Common myeloid progenitor, CD34-positive (primary cell): ENCODE results near the gene BPIFB4.

Source experiments
- CTCF ChIA-PET: fragments of 350-600 bp; sonication (Branson Sonifier 250); formaldehyde crosslinking; loops from one replicate; lab custom pipeline; 2021; ENCODE audit warnings: antibody characterized with exemption; lab: Charles Lee
- POLR2A ChIA-PET: fragments of 350-600 bp; sonication (Branson Sonifier 250); formaldehyde crosslinking; loops from one replicate; lab custom pipeline; 2021; ENCODE audit warnings: antibody characterized with exemption; lab: Charles Lee
- DNase-seq, 3 donors: peaks; one replicate each; pipeline versions ENCODE4 v3.0.0 to v3.0.0-alpha.2; 2013
- H3K27ac ChIP-seq, 2 experiments: 1 replicate in 1 of 2; 2 replicates in 1 of 2; pipeline ENCODE4 v1.7.0; 2013; ENCODE audit warnings: inconsistent platforms in 2 of 2, low read length in 2 of 2, mild to moderate bottlenecking in 2 of 2, low read depth in 1 of 2, moderate library complexity in 1 of 2; ENCODE audit not compliant: severe bottlenecking in 2 of 2, insufficient read depth in 1 of 2, poor library complexity in 1 of 2
- H3K27me3 ChIP-seq, 5 experiments: replicated peaks in 2 of 5; 1 replicate in 3 of 5; 2 replicates in 2 of 5; pipeline versions ENCODE4 v1.6.1 to v1.7.0; 2013; ENCODE audit warnings: low read length in 4 of 5, mild to moderate bottlenecking in 2 of 5, moderate library complexity in 2 of 5, inconsistent platforms in 1 of 5; ENCODE audit not compliant: insufficient read depth in 5 of 5, control insufficient read depth in 4 of 5
- H3K36me3 ChIP-seq, 4 experiments: 1 replicate in 2 of 4; 2 replicates in 2 of 4; pipeline versions ENCODE4 v1.6.1 to v1.7.0; 2013; ENCODE audit warnings: low read length in 3 of 4, control low read depth in 1 of 4, mild to moderate bottlenecking in 1 of 4; ENCODE audit not compliant: control insufficient read depth in 4 of 4, insufficient read depth in 4 of 4
- H3K4me1 ChIP-seq, 4 experiments: 1 replicate in 3 of 4; 2 replicates in 1 of 4; pipeline versions ENCODE4 v1.6.1 to v1.7.1; 2013; ENCODE audit warnings: low read length in 3 of 4, mild to moderate bottlenecking in 3 of 4, control low read depth in 1 of 4, inconsistent platforms in 1 of 4, moderate library complexity in 1 of 4; ENCODE audit not compliant: control insufficient read depth in 4 of 4, insufficient read depth in 4 of 4; ENCODE audit errors: control extremely low read depth in 1 of 4
- H3K4me3 ChIP-seq, 7 experiments: 1 replicate in 4 of 7; 2 replicates in 3 of 7; pipeline versions ENCODE4 v1.5.1 to v1.7.0; 2013; ENCODE audit warnings: mild to moderate bottlenecking in 7 of 7, low read length in 6 of 7, moderate library complexity in 6 of 7, inconsistent platforms in 2 of 7, low read depth in 2 of 7, control low read depth in 1 of 7; ENCODE audit not compliant: insufficient read depth in 4 of 7, control insufficient read depth in 1 of 7; ENCODE audit errors: extremely low read depth in 1 of 7
- H3K9me3 ChIP-seq, 5 experiments: 1 replicate in 4 of 5; 2 replicates in 1 of 5; pipeline versions ENCODE4 v1.6.1 to v1.7.1; 2013; ENCODE audit warnings: low read length in 4 of 5, mild to moderate bottlenecking in 2 of 5, inconsistent platforms in 1 of 5, low read depth in 1 of 5, moderate library complexity in 1 of 5; ENCODE audit not compliant: control insufficient read depth in 4 of 5, insufficient read depth in 2 of 5; ENCODE audit errors: control extremely low read depth in 1 of 5
- WGBS: methylation state at CpG from one replicate; pipeline ENCODE4 v1.1.5; 2013; ENCODE audit not compliant: insufficient coverage; 5-methylcytosine and 5-hydroxymethylcytosine counted together

The BPIFB4 gene

GRCh38 chr20:33061658-33062028 lies 17.8 kb upstream of the BPIFB4 start:
- POLR2A ChIA-PET, result no interaction called here
- WGBS, result 64% methylated on average over 8 of the region's 14 CpGs
- Histone ChIP-seq H3K9me3 (no peaks in the 10 kb centered on the region), H3K27me3 (no peaks in the 10 kb centered on the region), H3K4me1 (peaks cover 0 to 17% (median under 1%) of the 10 kb centered on the region in 4 experiments), H3K27ac (no peak overlapping the region), H3K4me3 (no peak overlapping the region), H3K36me3 (no peaks in the 10 kb centered on the region)
- CTCF ChIA-PET, result no interaction called here
- DNase-seq, result peak; percentile 26 to 87 (median 82)

GRCh38 chr20:33062105-33062824 lies 17.2 kb upstream of the BPIFB4 start:
- WGBS, result 79% methylated on average over 7 of the region's 9 CpGs
- DNase-seq, result no peak
- CTCF ChIA-PET, result no interaction called here
- POLR2A ChIA-PET, result no interaction called here
- no peaks in the 10 kb centered on the region for H3K9me3 ChIP-seq
- H3K27ac ChIP-seq, result no peak overlapping the region
- no peak overlapping the region for H3K4me3 ChIP-seq
- H3K36me3 ChIP-seq, result no peaks in the 10 kb centered on the region
- no peaks in the 10 kb centered on the region for H3K27me3 ChIP-seq
- peaks cover 0 to 17% (median 1%) of the 10 kb centered on the region in 4 experiments for H3K4me1 ChIP-seq

GRCh38 chr20:33062825-33063149 lies 16.7 kb upstream of the BPIFB4 start:
- 100% methylated on average over 1 of the region's 1 CpG for WGBS
- no peaks in the 10 kb centered on the region for H3K36me3 ChIP-seq
- no peak overlapping the region for H3K4me3 ChIP-seq
- H3K27me3 ChIP-seq, result no peaks in the 10 kb centered on the region
- DNase-seq, result no peak
- ChIA-PET POLR2A (no interaction called here), CTCF (no interaction called here)
- no peak overlapping the region for H3K27ac ChIP-seq
- no peaks in the 10 kb centered on the region for H3K9me3 ChIP-seq
- H3K4me1 ChIP-seq, result peaks cover 0 to 23% (median 6%) of the 10 kb centered on the region in 4 experiments

- CTCF ChIA-PET, result no interaction called here
- POLR2A ChIA-PET, result no interaction called here
- Histone ChIP-seq H3K27ac (no peak overlapping the region), H3K4me3 (no peak overlapping the region), H3K36me3 (no peaks in the 10 kb centered on the region), H3K9me3 (no peaks in the 10 kb centered on the region), H3K27me3 (no peaks in the 10 kb centered on the region), H3K4me1 (peaks cover 0 to 27% (median 11%) of the 10 kb centered on the region in 4 experiments)
- WGBS, result 96% methylated on average over 4 of the region's 6 CpGs
- no peak for DNase-seq
These were observed 16.2 kb upstream of the BPIFB4 start for GRCh38 chr20:33063271-33063670.

- H3K36me3 ChIP-seq, result no peaks in the 10 kb centered on the region
- H3K27me3 ChIP-seq, result no peaks in the 10 kb centered on the region
- 100% methylated on average over 10 of the region's 11 CpGs for WGBS
- H3K9me3 ChIP-seq, result no peaks in the 10 kb centered on the region
- no peak overlapping the region for H3K4me3 ChIP-seq
- no peak overlapping the region for H3K27ac ChIP-seq
- no peak for DNase-seq
- peaks cover 0 to 42% (median 22%) of the 10 kb centered on the region in 4 experiments for H3K4me1 ChIP-seq
- ChIA-PET CTCF (no interaction called here), POLR2A (no interaction called here)
These were observed 14.7 kb upstream of the BPIFB4 start for GRCh38 chr20:33064572-33065287.

- Histone ChIP-seq H3K4me3 (no peak overlapping the region), H3K4me1 (peaks cover 0 to 51% (median 33%) of the 10 kb centered on the region in 4 experiments), H3K27me3 (no peaks in the 10 kb centered on the region), H3K27ac (no peak overlapping the region), H3K9me3 (no peaks in the 10 kb centered on the region), H3K36me3 (no peaks in the 10 kb centered on the region)
- WGBS, result 100% methylated on average over 8 of the region's 9 CpGs
- DNase-seq, result no peak
- CTCF ChIA-PET, result no interaction called here
- POLR2A ChIA-PET, result no interaction called here
These were observed 13.7 kb upstream of the BPIFB4 start for GRCh38 chr20:33065785-33066184.

- CTCF ChIA-PET, result interaction anchor here (1.0 kb wide), 1 partner anchor 13 kb away, joined by 4 read pairs; no protein-coding TSS in a partner anchor
- no peaks in the 10 kb centered on the region for H3K27me3 ChIP-seq
- POLR2A ChIA-PET, result no interaction called here
These were observed 11.6 kb upstream of the BPIFB4 start for GRCh38 chr20:33067806-33068205.

More at GRCh38 chr20:33067806-33068205, 11.6 kb upstream of the BPIFB4 start:
- Histone ChIP-seq H3K36me3 (no peaks in the 10 kb centered on the region), H3K4me1 (peaks cover 0 to 37% (median 34%) of the 10 kb centered on the region in 4 experiments), H3K9me3 (peaks cover 0 to 1% (median 0%) of the 10 kb centered on the region in 5 experiments), H3K4me3 (no peak overlapping the region), H3K27ac (no peak overlapping the region)
- DNase-seq, result peak; percentile 22 to 66 (median 51)
- 48% methylated on average over 3 of the region's 3 CpGs for WGBS
